ENCODE data around the gene GLIS1. TPM values are rescaled to one million over a fixed set of nuclear protein-coding genes. Genes with fewer than 3 reads are reported as not detected.
A peak's percentile ranks its signal among the peaks of the same experiment; 100 is the strongest.

GLIS1 gene
- total and polyA plus RNA-seq, 8 donors, result 0.06 to 0.26 (median 0.13) TPM; not detected in 4

DNA sequence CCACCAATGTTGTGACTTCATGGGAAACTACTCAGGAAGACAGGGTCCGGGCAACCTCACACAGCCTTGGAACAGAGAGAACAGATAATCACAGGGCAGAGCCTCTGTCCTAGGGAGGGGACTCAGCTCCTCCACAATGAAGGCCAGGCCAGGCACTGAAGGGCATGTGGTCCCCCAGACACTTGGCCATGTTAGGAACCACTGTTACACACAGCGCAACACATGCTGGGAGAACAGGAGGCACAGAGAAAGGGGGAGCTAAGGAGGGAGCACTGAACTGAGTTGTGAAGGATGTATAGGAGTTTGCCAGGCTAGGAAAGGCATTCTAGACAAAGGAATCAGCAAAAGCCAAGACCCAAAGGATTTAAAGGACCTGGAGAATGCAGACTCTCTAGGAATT, 152.2 kb downstream of the GLIS1 start:
- Histone ChIP-seq H3K4me1 (no peaks in the 10 kb centered on the region), H3K36me3 (no peaks in the 10 kb centered on the region), H3K4me3 (no peak overlapping the region), H3K27me3 (no peaks in the 10 kb centered on the region), H3K27ac (no peak overlapping the region), H3K9me3 (no peaks in the 10 kb centered on the region)
- TF ChIP-seq, protein P1, sequence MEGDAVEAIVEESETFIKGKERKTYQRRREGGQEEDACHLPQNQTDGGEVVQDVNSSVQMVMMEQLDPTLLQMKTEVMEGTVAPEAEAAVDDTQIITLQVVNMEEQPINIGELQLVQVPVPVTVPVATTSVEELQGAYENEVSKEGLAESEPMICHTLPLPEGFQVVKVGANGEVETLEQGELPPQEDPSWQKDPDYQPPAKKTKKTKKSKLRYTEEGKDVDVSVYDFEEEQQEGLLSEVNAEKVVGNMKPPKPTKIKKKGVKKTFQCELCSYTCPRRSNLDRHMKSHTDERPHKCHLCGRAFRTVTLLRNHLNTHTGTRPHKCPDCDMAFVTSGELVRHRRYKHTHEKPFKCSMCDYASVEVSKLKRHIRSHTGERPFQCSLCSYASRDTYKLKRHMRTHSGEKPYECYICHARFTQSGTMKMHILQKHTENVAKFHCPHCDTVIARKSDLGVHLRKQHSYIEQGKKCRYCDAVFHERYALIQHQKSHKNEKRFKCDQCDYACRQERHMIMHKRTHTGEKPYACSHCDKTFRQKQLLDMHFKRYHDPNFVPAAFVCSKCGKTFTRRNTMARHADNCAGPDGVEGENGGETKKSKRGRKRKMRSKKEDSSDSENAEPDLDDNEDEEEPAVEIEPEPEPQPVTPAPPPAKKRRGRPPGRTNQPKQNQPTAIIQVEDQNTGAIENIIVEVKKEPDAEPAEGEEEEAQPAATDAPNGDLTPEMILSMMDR (IDR thresholded peaks at IDR 0.05), result no peak
- intact Hi-C loops (cut with DNase I), result no loop called here
- FAIRE-seq (no peak), DNase-seq (no peak), ATAC-seq (no peak)
- WGBS, 2 donors, result 76 to 84% methylated on average over 2 of the region's 2 CpGs

DNA sequence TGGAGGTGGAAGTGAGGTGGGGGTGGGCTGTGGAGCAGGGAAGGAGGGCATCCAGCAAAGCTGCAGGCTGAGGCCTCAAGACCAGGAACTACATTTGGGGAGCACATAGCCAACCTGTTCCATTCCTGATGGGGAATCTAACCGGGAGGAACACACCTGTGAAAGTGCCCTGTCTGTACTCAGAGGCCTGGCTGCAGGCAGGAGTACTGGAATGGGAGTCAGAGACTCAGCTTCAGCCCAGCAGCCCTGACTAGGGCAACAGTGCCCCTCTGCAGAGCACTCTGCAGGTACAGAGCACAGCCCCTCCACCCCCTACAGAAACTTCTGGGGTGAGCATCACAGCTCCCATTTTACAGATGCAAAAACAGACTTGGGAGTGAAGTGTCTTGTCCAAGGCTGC, 153.4 kb downstream of the GLIS1 start:
- peak in 1 of 6 donors; percentile 0 for DNase-seq
- H3K27ac ChIP-seq, result no peak overlapping the region
- FAIRE-seq, result no peak
- H3K27me3 ChIP-seq, result no peaks in the 10 kb centered on the region
- H3K4me3 ChIP-seq, result no peak overlapping the region
- no peaks in the 10 kb centered on the region for H3K4me1 ChIP-seq
- no peak for ATAC-seq
- no peaks in the 10 kb centered on the region for H3K36me3 ChIP-seq
- WGBS, 2 donors, result 67 to 89% methylated on average over 1 of the region's 1 CpG
- no peaks in the 10 kb centered on the region for H3K9me3 ChIP-seq
- TF ChIP-seq, protein P1 (IDR thresholded peaks at IDR 0.05), result no peak
- intact Hi-C loops (cut with DNase I), result no loop called here

DNA sequence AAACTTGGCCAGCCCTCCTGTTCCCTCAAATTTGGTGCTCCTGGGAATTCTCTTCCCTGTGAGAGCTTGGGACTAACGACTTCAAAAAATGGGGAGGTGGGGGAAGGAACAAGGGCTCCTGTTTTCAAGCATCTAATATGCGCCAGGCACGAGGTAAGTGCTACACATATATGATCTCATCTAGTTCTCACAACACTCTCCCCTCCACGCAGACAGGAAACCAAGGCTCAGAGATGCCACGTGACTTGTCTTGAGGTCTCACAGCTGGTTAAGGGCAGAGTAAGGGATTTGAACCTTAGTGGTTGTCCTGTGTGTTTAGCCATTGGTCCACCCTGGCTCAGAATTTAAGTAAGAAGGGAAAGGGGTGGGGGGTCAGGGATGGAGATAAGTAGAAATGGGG, 153.8 kb downstream of the GLIS1 start:
- FAIRE-seq (no peak), ATAC-seq (no peak), DNase-seq (no peak)
- Histone ChIP-seq H3K9me3 (no peaks in the 10 kb centered on the region), H3K27me3 (no peaks in the 10 kb centered on the region), H3K4me3 (no peak overlapping the region), H3K36me3 (no peaks in the 10 kb centered on the region), H3K4me1 (no peaks in the 10 kb centered on the region), H3K27ac (no peak overlapping the region)
- intact Hi-C loops (cut with DNase I), result no loop called here
- WGBS, 2 donors, result 63 to 64% methylated on average over 5 of the region's 5 CpGs
- TF ChIP-seq, protein P1 (IDR thresholded peaks at IDR 0.05), result no peak

DNA sequence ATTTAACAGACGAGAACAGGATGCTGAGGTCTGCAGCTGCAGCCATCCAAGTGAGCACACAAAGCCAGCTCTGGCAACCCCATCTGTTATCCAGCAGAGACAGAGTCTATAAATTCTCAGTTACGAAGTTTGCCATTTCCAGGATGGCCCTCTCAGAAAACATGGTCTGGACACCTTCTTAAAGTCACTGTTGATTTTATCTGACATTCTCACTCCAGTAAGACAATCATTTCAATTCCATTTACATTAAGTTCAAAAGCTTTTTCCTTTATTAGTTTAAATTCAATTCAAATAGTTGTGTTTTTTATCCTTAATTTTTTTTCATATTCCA, 154.2 kb downstream of the GLIS1 start:
- no peak overlapping the region for H3K27ac ChIP-seq
- ATAC-seq (no peak), FAIRE-seq (no peak), DNase-seq (no peak)
- intact Hi-C loops (cut with DNase I), result no loop called here
- TF ChIP-seq, protein P1 (IDR thresholded peaks at IDR 0.05), result no peak
- no peaks in the 10 kb centered on the region for H3K27me3 ChIP-seq
- H3K4me3 ChIP-seq, result no peak overlapping the region
- no peaks in the 10 kb centered on the region for H3K36me3 ChIP-seq
- H3K9me3 ChIP-seq, result no peaks in the 10 kb centered on the region
- no peaks in the 10 kb centered on the region for H3K4me1 ChIP-seq
- 69 to 73% methylated on average over 2 of the region's 2 CpGs for WGBS, 2 donors

DNA sequence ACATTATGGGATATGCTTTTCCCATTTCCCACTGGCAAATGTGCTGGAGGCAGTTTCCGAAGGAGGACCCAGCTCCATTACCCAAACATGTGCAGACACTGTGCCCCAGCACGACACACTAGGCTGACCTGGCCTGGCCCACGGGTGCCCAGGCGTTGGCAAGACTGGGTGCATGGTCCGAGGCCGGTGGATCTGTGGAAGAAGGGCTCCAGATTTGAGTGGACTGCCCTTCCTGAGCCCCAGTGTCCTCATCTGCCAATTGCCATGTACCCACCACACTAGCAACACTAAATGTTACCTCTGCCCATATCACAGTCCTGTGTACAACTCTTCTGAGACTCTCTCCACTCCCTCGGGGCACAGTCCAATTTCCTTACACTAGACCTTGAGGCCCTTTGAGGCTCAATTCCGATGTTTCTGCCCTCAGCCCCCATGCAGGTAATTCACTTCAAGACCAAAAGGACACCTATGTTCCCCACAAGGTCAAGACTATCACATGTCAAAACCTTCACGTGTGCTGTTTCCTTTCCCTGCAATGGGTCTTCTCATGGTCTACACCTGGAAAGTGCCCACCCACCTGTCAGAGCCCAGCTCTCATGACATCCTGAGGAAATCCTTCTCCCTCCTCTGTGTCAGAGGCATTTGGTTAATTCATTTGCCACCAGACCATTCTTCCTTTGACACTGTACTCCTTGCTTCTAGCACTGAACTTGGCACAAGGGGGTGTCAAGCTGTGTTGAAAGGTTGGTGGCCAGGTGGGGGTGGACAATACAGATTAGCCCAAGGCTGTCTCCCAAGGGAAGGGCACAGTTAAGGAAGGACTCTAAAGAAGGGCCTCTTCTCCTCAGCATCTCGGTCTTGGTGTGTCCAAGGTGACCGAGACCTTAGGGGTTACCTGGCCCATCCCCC, 154.8 kb downstream of the GLIS1 start:
- ATAC-seq, result no peak
- FAIRE-seq, result no peak
- Histone ChIP-seq H3K9me3 (no peaks in the 10 kb centered on the region), H3K27ac (no peak overlapping the region), H3K4me1 (no peaks in the 10 kb centered on the region), H3K27me3 (no peaks in the 10 kb centered on the region), H3K36me3 (no peaks in the 10 kb centered on the region), H3K4me3 (no peak overlapping the region)
- intact Hi-C loops (cut with DNase I), result no loop called here
- WGBS, 2 donors, result 73 to 77% methylated on average over 11 of the region's 11 CpGs
- TF ChIP-seq, protein P1 (IDR thresholded peaks at IDR 0.05), result no peak
- DNase-seq, result no peak
